Measurements from ENCODE around the gene SLC22A23.

SLC22A23 gene

GRCh38 chr6:3415082-3415453 lies 41.8 kb downstream of the SLC22A23 start:
- Mint-ChIP-seq H3K4me1 (ENCODE audit: low read depth) (peaks cover 5% of the 10 kb centered on the region), H3K27ac (no peak overlapping the region), H3K36me3 (ENCODE audit: low read depth) (no peaks in the 10 kb centered on the region), H3K27me3 (ENCODE audit: low read depth) (peaks cover 12% of the 10 kb centered on the region), H3K9me3 (no peaks in the 10 kb centered on the region), H3K4me3 (no peak overlapping the region)
- no peak for DNase-seq (ENCODE audit: low spot score)

GRCh38 chr6:3414327-3415081 lies 42.3 kb downstream of the SLC22A23 start:
- peaks cover 5% of the 10 kb centered on the region for H3K4me1 Mint-ChIP-seq (ENCODE audit: low read depth)
- H3K4me3 Mint-ChIP-seq: no peak overlapping the region
- peaks cover 13% of the 10 kb centered on the region for H3K27me3 Mint-ChIP-seq (ENCODE audit: low read depth)
- no peaks in the 10 kb centered on the region for H3K9me3 Mint-ChIP-seq
- no peak overlapping the region for H3K27ac Mint-ChIP-seq
- no peaks in the 10 kb centered on the region for H3K36me3 Mint-ChIP-seq (ENCODE audit: low read depth)
- DNase-seq (ENCODE audit: low spot score): peak; percentile 10

GRCh38 chr6:3413592-3413991 lies 43.3 kb downstream of the SLC22A23 start:
- H3K27ac Mint-ChIP-seq: no peak overlapping the region
- H3K4me1 Mint-ChIP-seq (ENCODE audit: low read depth): peaks cover 5% of the 10 kb centered on the region
- no peak for DNase-seq (ENCODE audit: low spot score)
- H3K27me3 Mint-ChIP-seq (ENCODE audit: low read depth): peaks cover 20% of the 10 kb centered on the region
- no peaks in the 10 kb centered on the region for H3K36me3 Mint-ChIP-seq (ENCODE audit: low read depth)
- no peaks in the 10 kb centered on the region for H3K9me3 Mint-ChIP-seq
- no peak overlapping the region for H3K4me3 Mint-ChIP-seq

GRCh38 chr6:3412779-3413500 lies 43.9 kb downstream of the SLC22A23 start:
- no peak overlapping the region for H3K4me3 Mint-ChIP-seq
- no peaks in the 10 kb centered on the region for H3K36me3 Mint-ChIP-seq (ENCODE audit: low read depth)
- peaks cover 20% of the 10 kb centered on the region for H3K27me3 Mint-ChIP-seq (ENCODE audit: low read depth)
- H3K4me1 Mint-ChIP-seq (ENCODE audit: low read depth): peaks cover 5% of the 10 kb centered on the region
- DNase-seq (ENCODE audit: low spot score): no peak
- no peak overlapping the region for H3K27ac Mint-ChIP-seq
- no peaks in the 10 kb centered on the region for H3K9me3 Mint-ChIP-seq

- Mint-ChIP-seq H3K27me3 (ENCODE audit: low read depth) (peaks cover 20% of the 10 kb centered on the region), H3K27ac (no peak overlapping the region), H3K36me3 (ENCODE audit: low read depth) (no peaks in the 10 kb centered on the region), H3K4me1 (ENCODE audit: low read depth) (peaks cover 5% of the 10 kb centered on the region), H3K4me3 (no peak overlapping the region), H3K9me3 (no peaks in the 10 kb centered on the region)
- no peak for DNase-seq (ENCODE audit: low spot score)
Observed at GRCh38 chr6:3411967-3412778, 44.7 kb downstream of the SLC22A23 start.

GRCh38 chr6:3410385-3411360 lies 46.2 kb downstream of the SLC22A23 start:
- Mint-ChIP-seq H3K36me3 (ENCODE audit: low read depth) (no peaks in the 10 kb centered on the region), H3K4me1 (ENCODE audit: low read depth) (peaks cover 5% of the 10 kb centered on the region)

DNA sequence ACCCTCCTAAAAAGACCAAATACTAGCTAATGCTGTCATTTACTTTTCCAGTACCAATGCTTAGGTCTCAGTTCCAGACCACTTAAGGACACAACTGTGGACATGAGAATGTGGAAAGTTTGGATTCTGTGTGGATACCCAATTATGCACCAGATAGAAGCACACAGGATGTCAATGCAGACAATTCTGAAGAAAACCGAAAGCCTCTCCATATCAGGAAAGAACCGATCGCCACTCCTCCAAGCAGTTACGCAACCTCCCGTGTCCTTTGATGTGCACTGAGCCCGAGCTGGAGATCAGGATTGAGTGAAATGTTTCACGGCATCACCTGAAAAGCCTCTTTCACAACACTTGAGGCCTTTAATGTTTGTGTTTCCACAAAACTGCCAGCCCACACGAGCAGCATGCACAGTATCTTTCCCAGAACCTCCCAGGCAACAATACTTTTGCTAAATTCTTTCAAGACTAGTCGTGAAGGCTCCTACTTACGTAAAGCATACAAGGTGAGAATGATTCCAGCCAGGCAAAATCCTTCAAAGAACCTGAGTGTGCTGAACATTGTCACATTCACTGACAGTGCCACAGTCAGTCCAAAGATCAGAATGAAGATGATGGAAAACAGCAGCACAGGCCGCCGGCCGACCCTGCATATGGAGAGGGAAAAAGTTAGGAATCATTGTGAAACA lies 47.0 kb downstream of the SLC22A23 start:
- H3K4me3 Mint-ChIP-seq: no peak overlapping the region
- no peak for DNase-seq (ENCODE audit: low spot score)
- H3K9me3 Mint-ChIP-seq: no peaks in the 10 kb centered on the region
- no peak overlapping the region for H3K27ac Mint-ChIP-seq
- H3K36me3 Mint-ChIP-seq (ENCODE audit: low read depth): no peaks in the 10 kb centered on the region
- peaks cover 4% of the 10 kb centered on the region for H3K4me1 Mint-ChIP-seq (ENCODE audit: low read depth)
- peaks cover 25% of the 10 kb centered on the region for H3K27me3 Mint-ChIP-seq (ENCODE audit: low read depth)

More at GRCh38 chr6:3410385-3411360, 46.2 kb downstream of the SLC22A23 start:
- peak; percentile 16 for DNase-seq (ENCODE audit: low spot score)
- Mint-ChIP-seq H3K9me3 (no peaks in the 10 kb centered on the region), H3K27me3 (ENCODE audit: low read depth) (peaks cover 25% of the 10 kb centered on the region), H3K27ac (no peak overlapping the region), H3K4me3 (no peak overlapping the region)

- DNase-seq (ENCODE audit: low spot score): no peak
- Mint-ChIP-seq H3K27me3 (ENCODE audit: low read depth) (peaks cover 28% of the 10 kb centered on the region), H3K27ac (no peak overlapping the region), H3K9me3 (no peaks in the 10 kb centered on the region), H3K36me3 (ENCODE audit: low read depth) (no peaks in the 10 kb centered on the region), H3K4me1 (ENCODE audit: low read depth) (peaks cover 2% of the 10 kb centered on the region), H3K4me3 (no peak overlapping the region)
Observed at GRCh38 chr6:3408665-3409064, 48.2 kb downstream of the SLC22A23 start.

- no peak overlapping the region for H3K27ac Mint-ChIP-seq
Observed at GRCh38 chr6:3407840-3408239, 49.0 kb downstream of the SLC22A23 start.

GRCh38 chr6:3406891-3407809 lies 49.7 kb downstream of the SLC22A23 start:
- Mint-ChIP-seq H3K9me3 (no peaks in the 10 kb centered on the region), H3K27me3 (ENCODE audit: low read depth) (peaks cover 28% of the 10 kb centered on the region), H3K4me1 (ENCODE audit: low read depth) (peaks cover 2% of the 10 kb centered on the region)

More at GRCh38 chr6:3407840-3408239, 49.0 kb downstream of the SLC22A23 start:
- Mint-ChIP-seq H3K4me3 (no peak overlapping the region), H3K36me3 (ENCODE audit: low read depth) (no peaks in the 10 kb centered on the region), H3K27me3 (ENCODE audit: low read depth) (peaks cover 27% of the 10 kb centered on the region), H3K9me3 (no peaks in the 10 kb centered on the region), H3K4me1 (ENCODE audit: low read depth) (peaks cover 2% of the 10 kb centered on the region)
- DNase-seq (ENCODE audit: low spot score): no peak

GRCh38 chr6:3406362-3406821 lies 50.5 kb downstream of the SLC22A23 start:
- DNase-seq (ENCODE audit: low spot score): no peak
- no peaks in the 10 kb centered on the region for H3K9me3 Mint-ChIP-seq
- peaks cover 26% of the 10 kb centered on the region for H3K27me3 Mint-ChIP-seq (ENCODE audit: low read depth)
- H3K27ac Mint-ChIP-seq: no peak overlapping the region
- no peak overlapping the region for H3K4me3 Mint-ChIP-seq
- no peaks in the 10 kb centered on the region for H3K36me3 Mint-ChIP-seq (ENCODE audit: low read depth)
- H3K4me1 Mint-ChIP-seq (ENCODE audit: low read depth): peaks cover 2% of the 10 kb centered on the region

More at GRCh38 chr6:3406891-3407809, 49.7 kb downstream of the SLC22A23 start:
- no peaks in the 10 kb centered on the region for H3K36me3 Mint-ChIP-seq (ENCODE audit: low read depth)
- H3K27ac Mint-ChIP-seq: no peak overlapping the region
- no peak overlapping the region for H3K4me3 Mint-ChIP-seq
- no peak for DNase-seq (ENCODE audit: low spot score)

DNA sequence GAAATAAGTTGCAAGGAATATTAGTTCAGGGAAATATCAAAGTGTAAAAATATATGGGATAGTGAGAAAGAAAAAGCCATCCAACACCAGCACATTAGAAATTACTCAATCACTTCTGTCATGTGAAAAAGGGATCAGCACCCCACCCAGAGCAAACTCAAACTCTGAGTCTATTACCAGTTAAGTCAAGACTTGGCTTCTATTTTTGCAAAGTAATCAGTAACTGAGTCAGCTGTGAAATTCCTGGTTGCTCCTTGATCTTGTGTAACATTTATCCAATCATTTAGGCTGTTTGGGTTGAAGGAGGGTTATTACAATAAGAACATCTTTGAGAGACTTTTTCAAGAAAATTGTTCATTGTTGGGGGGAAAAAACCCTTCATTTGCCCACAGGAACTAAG lies 51.2 kb downstream of the SLC22A23 start:
- H3K4me1 Mint-ChIP-seq (ENCODE audit: low read depth): no peaks in the 10 kb centered on the region
- no peak overlapping the region for H3K27ac Mint-ChIP-seq
- DNase-seq (ENCODE audit: low spot score): no peak
- no peak overlapping the region for H3K4me3 Mint-ChIP-seq
- no peaks in the 10 kb centered on the region for H3K9me3 Mint-ChIP-seq
- peaks cover 22% of the 10 kb centered on the region for H3K27me3 Mint-ChIP-seq (ENCODE audit: low read depth)
- no peaks in the 10 kb centered on the region for H3K36me3 Mint-ChIP-seq (ENCODE audit: low read depth)

Data from T-helper 2 cell treated with Interferon-gamma antibody and Interleukin-4, amounts not matched to agents 5 μg/mL and 100 μg/mL, for 36 hours (primary cell).